ENCODE measurements around the gene OR9A2. TPM values are rescaled to one million over a fixed set of nuclear protein-coding genes. Genes with fewer than 3 reads are reported as not detected.

The OR9A2 gene
- total RNA-seq, 1 experiment from 2014 or later: not detected

GRCh38 chr7:143040209-143040715 lies 13.3 kb upstream of the OR9A2 start:
- TF ChIP-seq CTCF (conservative IDR thresholded peaks at IDR 0.05): no peak
- peaks cover 6 to 10% of the 10 kb centered on the region in 2 experiments for H3K4me1 Mint-ChIP-seq
- Histone ChIP-seq H4K8ac (replicated peaks; ENCODE audit: insufficient read length, low read depth, low read length) (no peak overlapping the region), H3K23ac (ENCODE audit: insufficient read length, low read depth, low read length) (no peak overlapping the region), H3K14ac (ENCODE audit: insufficient read depth, low read length) (no peak overlapping the region), H2AK5ac (ENCODE audit: insufficient read length, low read length) (no peak overlapping the region), H3K79me2 (ENCODE audit: insufficient read depth, low read length) (no peaks in the 10 kb centered on the region), H2BK12ac (ENCODE audit: insufficient read length, low read depth, low read length) (no peak overlapping the region), H3K9me3 (ENCODE audit: control insufficient read depth, low read depth, low read length) (no peaks in the 10 kb centered on the region), H3K9ac (ENCODE audit: extremely low read depth, insufficient read length, low read length) (no peak overlapping the region), H2BK5ac (ENCODE audit: insufficient read length, low read length) (no peak overlapping the region), H2BK15ac (ENCODE audit: low read depth, low read length) (no peak overlapping the region), H3K27ac (ENCODE audit: insufficient read length, low read depth, low read length) (no peak overlapping the region), H3K4me1 (ENCODE audit: insufficient read depth, low read length) (no peaks in the 10 kb centered on the region), H2BK20ac (ENCODE audit: low read depth, low read length, poor library complexity, severe bottlenecking) (no peak overlapping the region), H3K23me2 (ENCODE audit: insufficient read length, low read depth, low read length, poor library complexity, severe bottlenecking) (no peaks in the 10 kb centered on the region), H3K27me3 (ENCODE audit: insufficient read depth, low read length) (no peaks in the 10 kb centered on the region; the same call in 1 of the 2 replicates), H3K4ac (ENCODE audit: low read depth, low read length) (no peak overlapping the region), H3K56ac (ENCODE audit: insufficient read length, low read depth, low read length) (peak overlapping the region; percentile 68), H4K91ac (ENCODE audit: insufficient read length, low read depth, low read length) (no peak overlapping the region), H2BK120ac (ENCODE audit: low read depth, low read length, poor library complexity, severe bottlenecking) (no peak overlapping the region), H4K20me1 (ENCODE audit: control insufficient read depth, insufficient read depth, insufficient read length) (no peaks in the 10 kb centered on the region), H3K4me2 (ENCODE audit: insufficient read depth, insufficient read length, low read length) (no peak overlapping the region), H4K5ac (ENCODE audit: insufficient read length, low read depth, low read length) (no peak overlapping the region), H3K79me1 (ENCODE audit: insufficient read depth, low read depth, low read length, poor library complexity, severe bottlenecking) (no peaks in the 10 kb centered on the region), H3T11ph (ENCODE audit: low read length) (no peak overlapping the region), H3K18ac (ENCODE audit: insufficient read length, low read depth, low read length) (no peak overlapping the region), H2AFZ (ENCODE audit: low read length) (no peak overlapping the region)
- no peak overlapping the region; a peak in 1 of 7 replicates for H3K27ac Mint-ChIP-seq
- H3K9me3 Mint-ChIP-seq: peaks cover 6% of the 10 kb centered on the region in 2 experiments; a peak in 3 of 5 replicates
- no CpG with 5 or more reads among the region's 3 CpGs for WGBS (ENCODE audit: extremely low coverage, insufficient read length, low lambda C conversion rate)
- no peak for DNase-seq
- H3K4me3 Mint-ChIP-seq: no peak overlapping the region
- H3K27me3 Mint-ChIP-seq (ENCODE audit: low read depth): peaks cover 2% of the 10 kb centered on the region; the same call in 1 of the 2 replicates
- no peaks in the 10 kb centered on the region for H3K36me3 Mint-ChIP-seq (ENCODE audit: insufficient read depth in 1 of 3, low read depth in 3 of 3)

All from H9 (cell line).